NCI-H774 (cell line): ENCODE data around the gene ENTPD3.

Source experiments
- DNase-seq: peaks from one replicate; lab custom pipeline; 2025; lab: John Stamatoyannopoulos, UW

Gene ENTPD3

DNA sequence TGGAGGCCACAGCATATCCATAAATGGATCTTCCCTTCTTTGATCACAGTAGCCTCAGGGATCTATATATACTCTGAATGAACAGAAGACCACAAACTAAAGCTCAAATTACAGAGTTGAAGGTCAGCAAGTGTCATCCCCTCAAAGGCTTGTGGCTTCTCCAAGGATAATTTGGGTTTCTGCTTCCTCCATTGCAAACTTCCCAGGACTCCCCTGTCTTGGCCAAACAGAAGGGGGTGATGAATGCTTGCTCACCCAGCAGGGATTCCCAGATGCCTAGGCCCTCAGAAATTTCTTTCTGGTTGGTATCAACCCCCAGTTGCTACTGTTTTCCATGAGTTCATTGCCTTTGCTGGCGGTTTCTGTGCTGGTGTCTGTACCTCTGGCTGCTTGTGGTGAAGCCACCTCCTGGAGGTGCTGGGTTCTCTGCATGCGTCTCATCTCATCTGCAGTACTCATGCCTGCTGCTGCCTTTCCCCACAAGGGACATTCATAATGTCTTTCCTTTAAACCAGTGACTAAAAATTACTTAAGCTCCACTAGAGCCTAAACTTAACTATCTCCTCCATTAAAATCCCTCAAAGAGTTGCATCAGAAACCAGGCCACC lies 17.7 kb downstream of the ENTPD3 start:
- no peak for DNase-seq

- no peak for DNase-seq
Measured at GRCh38 chr3:40407007-40407406, 20.0 kb downstream of the ENTPD3 start.

- no peak for DNase-seq
Measured at GRCh38 chr3:40407611-40408010, 20.6 kb downstream of the ENTPD3 start.

GRCh38 chr3:40414270-40414669 lies 27.3 kb downstream of the ENTPD3 start:
- DNase-seq: no peak

DNA sequence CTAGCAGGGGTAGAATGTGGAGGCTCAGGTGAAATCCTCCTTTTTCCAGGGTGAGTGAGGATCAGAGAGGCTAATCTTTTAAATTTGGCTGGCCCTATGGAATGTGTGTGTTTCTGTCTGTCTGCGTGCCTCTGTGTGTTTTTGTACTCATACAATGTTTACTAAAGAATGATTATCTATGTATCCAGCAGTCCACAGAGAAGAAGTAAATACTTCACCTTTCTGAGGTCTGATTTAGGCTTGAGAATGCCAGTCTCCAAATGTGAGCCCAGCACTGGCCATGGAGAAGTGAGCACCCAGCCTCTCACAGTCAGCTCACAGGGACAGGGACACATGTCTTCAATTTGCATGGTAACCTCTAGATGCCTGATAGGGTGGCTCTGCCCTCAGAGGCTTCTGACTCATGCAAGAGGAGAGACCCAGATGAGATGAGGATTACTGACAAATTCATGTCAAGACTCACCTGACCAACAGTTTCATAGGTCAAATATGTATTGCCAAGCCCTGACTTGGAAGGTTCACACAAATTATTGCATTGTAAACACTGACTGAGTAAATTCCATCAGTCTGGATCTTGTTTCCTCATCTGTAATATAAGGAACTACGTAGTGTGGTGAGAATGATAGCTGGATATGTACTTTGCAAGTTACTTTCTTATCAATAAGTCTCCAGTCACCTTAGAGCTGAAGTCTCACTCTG lies 31.0 kb downstream of the ENTPD3 start:
- no peak for DNase-seq

DNA sequence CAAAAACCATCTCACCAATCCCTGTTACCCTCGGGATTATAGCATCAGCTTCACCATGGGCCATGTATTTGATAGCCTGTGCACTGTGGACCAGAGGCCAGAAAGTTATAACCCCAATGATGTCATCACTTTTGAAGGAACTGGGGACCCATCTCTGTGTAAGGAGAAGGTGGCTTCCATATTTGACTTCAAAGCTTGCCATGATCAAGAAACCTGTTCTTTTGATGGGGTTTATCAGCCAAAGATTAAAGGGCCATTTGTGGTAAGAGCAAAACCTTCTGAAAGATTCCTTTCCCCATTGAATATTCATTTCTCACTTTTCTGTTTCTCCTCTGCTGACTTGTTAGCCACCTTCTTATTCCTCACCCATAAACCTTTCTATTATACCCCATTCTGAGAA lies 35.9 kb downstream of the ENTPD3 start:
- no peak for DNase-seq

- no peak for DNase-seq
Measured at GRCh38 chr3:40427045-40427669, 40.2 kb downstream of the ENTPD3 start.

GRCh38 chr3:40432793-40433192 lies 45.8 kb downstream of the ENTPD3 start:
- no peak for DNase-seq

DNA sequence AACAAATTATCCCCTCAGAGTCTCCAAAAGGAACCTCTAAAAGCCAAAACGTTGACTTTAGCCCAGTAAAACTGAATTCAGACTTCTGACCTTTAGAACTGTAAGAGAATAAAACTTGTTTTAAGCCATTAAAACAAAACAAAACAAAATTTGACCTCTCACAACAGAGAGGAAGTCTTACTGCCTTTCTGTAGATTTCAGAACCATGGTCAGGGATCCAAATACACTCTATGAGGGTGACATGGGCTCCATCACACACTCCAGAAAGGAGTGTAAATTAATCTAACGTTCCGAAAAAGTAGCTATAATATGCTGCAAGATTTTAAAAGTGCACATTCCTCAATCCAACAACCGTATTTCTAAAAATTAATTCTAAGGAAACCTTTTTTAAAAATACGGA lies 50.9 kb downstream of the ENTPD3 start:
- DNase-seq: no peak

DNA sequence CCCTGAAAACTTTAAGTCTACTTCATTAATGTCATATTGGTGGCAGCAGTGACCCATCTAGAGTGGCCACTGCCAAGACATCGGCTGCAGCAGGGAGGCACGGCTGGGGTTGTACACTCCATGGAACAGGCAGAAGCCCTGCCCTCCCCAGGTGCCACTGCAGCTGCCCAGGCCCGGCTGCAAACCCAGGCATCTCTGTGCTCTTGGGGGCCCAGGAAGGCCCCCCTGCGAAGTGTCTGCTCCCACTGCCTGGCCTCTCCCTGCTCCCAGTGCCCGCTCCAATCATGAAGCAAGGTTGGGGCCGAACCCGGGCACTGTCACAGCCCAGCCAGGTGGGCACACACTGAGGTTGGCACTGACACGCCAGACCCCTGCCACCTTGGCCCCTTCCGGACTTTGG lies 58.1 kb downstream of the ENTPD3 start:
- no peak for DNase-seq

- no peak for DNase-seq
Measured at GRCh38 chr3:40445880-40446279, 58.9 kb downstream of the ENTPD3 start.

GRCh38 chr3:40450438-40450837 lies 63.5 kb downstream of the ENTPD3 start:
- no peak for DNase-seq

- DNase-seq: no peak
Measured at GRCh38 chr3:40451551-40451950, 64.6 kb downstream of the ENTPD3 start.

DNA sequence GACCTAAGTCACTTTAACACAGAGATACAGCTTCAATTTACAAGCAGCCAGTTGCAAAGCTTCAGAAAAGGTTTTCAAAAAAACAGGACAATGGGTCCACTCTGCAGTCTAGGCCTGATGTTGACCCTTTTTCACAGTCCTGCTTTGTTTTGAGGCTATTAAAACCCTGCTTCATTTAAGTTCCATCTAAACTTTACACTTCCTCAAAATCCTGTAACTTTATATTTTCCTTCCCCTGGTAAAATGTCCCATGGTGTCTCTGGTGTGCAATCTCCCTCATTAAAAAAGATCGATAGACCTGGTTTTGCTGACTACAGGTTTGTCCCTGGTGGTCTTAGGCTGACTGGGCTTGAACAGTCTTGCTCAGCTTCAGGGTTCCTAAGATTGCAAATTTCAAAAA lies 65.1 kb downstream of the ENTPD3 start:
- DNase-seq: no peak

- DNase-seq: no peak
Measured at GRCh38 chr3:40452562-40452875, 65.5 kb downstream of the ENTPD3 start.

GRCh38 chr3:40452876-40453730 lies 66.1 kb downstream of the ENTPD3 start:
- DNase-seq: peak; percentile 92

DNA sequence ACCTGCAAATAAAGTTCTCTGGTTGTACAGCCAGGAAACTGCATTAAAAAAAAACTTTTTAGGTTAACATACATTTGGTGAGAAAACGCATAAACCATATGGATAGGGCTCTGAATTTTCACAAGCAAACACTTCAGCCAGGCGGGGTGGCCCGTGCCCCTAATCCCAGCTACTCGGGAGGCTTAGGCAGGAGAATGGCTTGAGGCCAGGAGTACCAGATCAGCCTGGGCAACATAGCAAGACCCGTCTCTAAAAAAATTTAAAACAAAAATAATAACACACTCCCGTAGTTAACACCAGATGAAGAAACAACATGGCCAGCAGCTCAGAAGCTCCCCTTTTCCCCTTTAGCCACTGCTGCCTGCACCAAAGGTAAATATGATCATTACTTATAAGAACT lies 66.9 kb downstream of the ENTPD3 start:
- no peak for DNase-seq

GRCh38 chr3:40455328-40455727 lies 68.3 kb downstream of the ENTPD3 start:
- no peak for DNase-seq

DNA sequence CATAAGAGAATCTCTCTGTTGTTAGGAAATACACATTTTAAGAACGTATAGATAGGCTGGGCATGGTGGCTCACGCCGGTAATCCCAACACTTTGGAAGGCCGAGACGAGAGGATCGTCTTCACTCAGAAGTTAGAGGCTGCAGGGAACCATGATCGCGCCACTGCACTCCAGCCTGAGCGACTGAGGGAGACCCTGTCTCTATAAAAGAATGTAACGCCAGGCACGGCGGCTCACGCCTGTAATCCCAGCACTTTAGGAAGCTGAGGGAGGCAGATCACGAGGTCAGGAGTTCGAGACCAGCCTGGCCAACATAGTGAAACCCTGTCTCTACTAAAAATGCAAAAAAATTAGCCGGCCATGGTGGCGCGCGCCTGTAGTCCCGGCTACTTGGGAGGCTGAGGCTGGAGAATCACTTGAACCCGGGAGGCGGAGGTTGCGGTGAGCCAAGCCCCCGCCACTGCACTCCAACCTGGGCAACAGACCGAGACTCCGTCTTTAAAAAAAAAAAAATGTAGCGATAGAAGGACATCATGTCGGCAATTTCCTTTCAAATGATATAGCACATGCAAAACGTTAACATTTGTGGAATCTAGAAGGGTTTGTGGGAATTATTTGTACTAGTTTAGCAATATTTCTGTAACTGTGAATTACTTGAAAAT lies 69.4 kb downstream of the ENTPD3 start:
- no peak for DNase-seq

DNA sequence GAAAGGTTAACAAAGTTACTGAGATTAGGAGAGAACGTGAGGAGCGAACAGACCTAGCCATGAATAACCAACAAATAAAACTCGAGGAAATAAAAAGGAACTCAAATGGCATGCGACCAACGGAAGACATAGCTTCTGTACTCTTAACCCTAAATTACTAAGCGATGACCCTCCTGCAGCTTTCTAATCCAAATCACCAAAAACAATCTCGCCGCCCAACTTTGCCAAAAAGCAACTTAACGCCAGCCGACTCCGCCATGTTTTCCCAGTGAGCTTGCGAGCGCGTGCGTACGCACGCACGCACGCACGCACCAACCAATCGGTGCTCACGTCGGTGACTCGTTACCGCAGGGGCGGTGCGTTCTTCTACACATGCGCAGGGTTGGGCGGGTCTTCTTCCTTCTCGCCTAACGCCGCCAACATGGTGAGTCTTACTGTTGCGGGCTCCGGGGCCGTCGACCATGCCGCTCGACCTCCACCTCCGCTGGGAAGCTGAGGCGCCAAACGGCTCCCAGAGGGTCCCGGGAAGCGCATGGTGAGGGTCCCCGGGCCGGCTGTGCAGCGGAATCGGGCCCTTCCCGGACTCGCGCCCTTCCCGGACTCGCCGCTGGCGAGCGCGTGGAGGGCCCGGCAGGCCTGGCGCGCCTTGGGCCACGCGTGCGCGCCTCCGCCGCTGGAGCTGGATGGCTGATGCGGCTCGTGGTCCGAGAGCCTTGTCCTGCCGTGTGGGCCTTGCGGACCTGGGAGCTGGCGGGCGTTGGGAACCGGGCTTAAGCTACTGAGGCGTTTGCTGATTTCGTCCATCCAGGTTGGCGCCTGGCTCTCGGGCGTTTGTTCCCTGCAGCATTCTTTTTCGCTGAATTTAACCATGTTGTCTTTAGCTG lies 70.2 kb downstream of the ENTPD3 start, which contains the start of gene RPL14:
Gene RPL14 (plus strand): TSS at position 400 of the 884 bp plus-strand sequence. CDS start 133 bp downstream, at position 533.
- DNase-seq: peak; percentile 78

DNA sequence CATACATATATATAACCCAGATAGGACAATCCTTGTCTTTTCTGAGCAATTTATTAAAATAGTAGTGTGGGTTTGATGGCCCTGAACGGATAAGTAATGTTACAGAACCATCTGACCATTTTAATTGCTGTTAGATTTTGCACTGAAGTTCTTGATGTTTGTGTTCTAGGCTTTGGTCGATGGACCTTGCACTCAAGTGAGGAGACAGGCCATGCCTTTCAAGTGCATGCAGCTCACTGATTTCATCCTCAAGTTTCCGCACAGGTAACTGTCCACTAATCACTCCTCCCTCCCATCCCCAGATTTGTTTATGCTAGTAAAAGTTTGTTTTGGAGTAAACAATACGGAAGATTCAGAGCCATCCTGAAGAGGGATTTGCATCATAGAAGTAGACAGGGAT lies 71.5 kb downstream of the ENTPD3 start:
- no peak for DNase-seq
